A549 (cell line): ENCODE data around the gene COPS3. TPM values are rescaled to one million over a fixed set of nuclear protein-coding genes. Genes with fewer than 3 reads are reported as not detected.

ENCODE experiments used
- ATAC-seq, 2 experiments: fragments of 200-7000 bp in 1 of 2; fragments of >200 bp in 1 of 2; cut with Nextera tagmentation in 1 of 2; cut with Tn5 transposase in 1 of 2; 3 replicates each; pipeline versions ENCODE4 v1.8.0 to v1.9.1; 2018 to 2020; ENCODE audit warnings: mild to moderate bottlenecking in 1 of 2, moderate library complexity in 1 of 2
- CTCF ChIA-PET: fragments of 300-600 bp; sonication (Branson Sonifier 250); formaldehyde crosslinking; extraction: SDS; loops from one replicate; lab custom pipeline; 2021; ENCODE audit warnings: antibody characterized with exemption, inconsistent platforms; lab: Yijun Ruan, JAX
- POLR2A ChIA-PET: fragments of 350-600 bp; formaldehyde crosslinking; extraction: SDS; loops from one replicate; lab custom pipeline; 2021; ENCODE audit warnings: antibody characterized with exemption, inconsistent platforms; lab: Yijun Ruan, JAX
- DNase-seq, 2 experiments: peaks; one replicate each; pipeline versions ENCODE4 v3.0.0 to v3.0.0-alpha.2; 2011 to 2016; ENCODE audit warnings: low read depth in 1 of 2, low spot score in 1 of 2
- FAIRE-seq: peaks from 2 replicates; lab custom pipeline; 2011; peaks lifted over from hg19 to GRCh38; lab: Jason Lieb, UNC
- H3K27ac ChIP-seq, 2 experiments: fragments of >200 bp; sonication (Bioruptor Twin); formaldehyde crosslinking; 3 replicates each; pipeline ENCODE4 v1.5.1; 2016 to 2017
- H3K4me1 ChIP-seq: fragments of >200 bp; sonication (Bioruptor Twin); formaldehyde crosslinking; 3 replicates; pipeline ENCODE4 v1.6.1; 2016
- H3K4me2 ChIP-seq: fragments of >200 bp; sonication (Bioruptor Twin); formaldehyde crosslinking; 3 replicates; pipeline ENCODE4 v1.6.1; 2016
- H3K4me3 ChIP-seq: fragments of >200 bp; sonication (Bioruptor Twin); formaldehyde crosslinking; 3 replicates; pipeline ENCODE4 v1.5.1; 2016
- H3K9me3 ChIP-seq: fragments of >200 bp; sonication (Bioruptor Twin); formaldehyde crosslinking; 3 replicates; pipeline ENCODE4 v1.6.1; 2016
- ELK1 ChIP-seq: fragments of 150-350 bp; IDR thresholded peaks from 2 replicates; pipeline ENCODE4 v1.6.1; 2014; ENCODE audit warnings: low read depth, mild to moderate bottlenecking, low read length
- FOSL2 ChIP-seq, 2 experiments: fragments of 450-650 bp in 1 of 2; fragments of >200 bp in 1 of 2; sonication (Bioruptor Twin) in 1 of 2; formaldehyde crosslinking; IDR thresholded peaks; 2 replicates each; pipeline versions ENCODE4 v1.5.0 to v1.6.1; 2016 to 2020; ENCODE audit warnings: mild to moderate bottlenecking in 1 of 2, moderate library complexity in 1 of 2
- HMGXB4 ChIP-seq: fragments of 250-450 bp; sonication (Bioruptor Pico); IDR thresholded peaks from 2 replicates; pipeline ENCODE4 v1.5.0; 2021; ENCODE audit warnings: mild to moderate bottlenecking, moderate library complexity, borderline replicate concordance
- JUN ChIP-seq, 2 experiments: fragments of >200 bp; sonication (Bioruptor Twin); formaldehyde crosslinking; IDR thresholded peaks; 2 replicates in 1 of 2; 3 replicates in 1 of 2; pipeline ENCODE4 v1.6.1; 2016 to 2017
- KDM5A ChIP-seq: fragments of 200-600 bp; sonication (generic); IDR thresholded peaks from 2 replicates; pipeline ENCODE4 v1.6.1; 2016; ENCODE audit warnings: antibody characterized with exemption, mild to moderate bottlenecking
- MAFK ChIP-seq: fragments of 450-650 bp; IDR thresholded peaks from 2 replicates; pipeline ENCODE4 v1.6.1; 2014; ENCODE audit not compliant: partially characterized antibody
- POLR2AphosphoS2 ChIP-seq: conservative IDR thresholded peaks from 2 replicates; pipeline ENCODE4 v1.6.1; 2012; ENCODE audit warnings: low read length, improper control_type of control experiment, inconsistent platforms
- RCOR1 ChIP-seq: fragments of 150-350 bp; IDR thresholded peaks from 2 replicates; pipeline ENCODE4 v1.6.1; 2014; ENCODE audit warnings: antibody characterized with exemption, low read length, low read depth
- TP53 ChIP-seq: fragments of 250-450 bp; sonication (Bioruptor Pico); IDR thresholded peaks from 2 replicates; pipeline ENCODE4 v1.5.0; 2021; ENCODE audit warnings: mild to moderate bottlenecking, moderate library complexity
- ZFP36 ChIP-seq: fragments of 450-650 bp; IDR thresholded peaks from 2 replicates; pipeline ENCODE4 v1.6.1; 2014; ENCODE audit warnings: borderline replicate concordance; ENCODE audit not compliant: partially characterized antibody
- ZNF302 ChIP-seq: fragments of 250-450 bp; sonication (Bioruptor Pico); IDR thresholded peaks from 2 replicates; pipeline ENCODE4 v1.9.0; 2021; ENCODE audit warnings: inconsistent platforms, mild to moderate bottlenecking, moderate library complexity
- WGBS: methylation state at CpG from one replicate; pipeline ENCODE4 v1.1.6; 2017; ENCODE audit errors: missing lambda C conversion rate; 5-methylcytosine and 5-hydroxymethylcytosine counted together
- polyA plus RNA-seq, 4 experiments: library from polyadenylated mRNA; depleted of rRNA in 3 of 4; stranded (reverse); fragments of >200 nt; fragmentation: RNase III in 1 of 4; extraction: RNeasy Plus Mini Kit Qiagen cat#74134 plus additional on column Dnase treatment in 1 of 4; gene quantifications; 2 replicates in 3 of 4; 3 replicates in 1 of 4; pipeline ENCODE4 v1.2.3, GENCODE V29; 2011 to 2017
- TF ChIP-seq, protein P1 (sequence below): fragments of >200 bp; sonication (Bioruptor Twin); formaldehyde crosslinking; IDR thresholded peaks from 2 replicates; pipeline ENCODE4 v1.6.1; 2016

Gene COPS3
- polyA plus RNA-seq, 2 of the 4 experiments (the other 2 are of a cell fraction) = 149 to 204 TPM

GRCh38 chr17:17204635-17205231, 76.3 kb downstream of the COPS3 start (continued):
- TF ChIP-seq FOSL2 (IDR thresholded peaks at IDR 0.05) (no peak), FOSL2 (CRISPR knock-in tag; IDR thresholded peaks at IDR 0.05) (no peak)

DNA sequence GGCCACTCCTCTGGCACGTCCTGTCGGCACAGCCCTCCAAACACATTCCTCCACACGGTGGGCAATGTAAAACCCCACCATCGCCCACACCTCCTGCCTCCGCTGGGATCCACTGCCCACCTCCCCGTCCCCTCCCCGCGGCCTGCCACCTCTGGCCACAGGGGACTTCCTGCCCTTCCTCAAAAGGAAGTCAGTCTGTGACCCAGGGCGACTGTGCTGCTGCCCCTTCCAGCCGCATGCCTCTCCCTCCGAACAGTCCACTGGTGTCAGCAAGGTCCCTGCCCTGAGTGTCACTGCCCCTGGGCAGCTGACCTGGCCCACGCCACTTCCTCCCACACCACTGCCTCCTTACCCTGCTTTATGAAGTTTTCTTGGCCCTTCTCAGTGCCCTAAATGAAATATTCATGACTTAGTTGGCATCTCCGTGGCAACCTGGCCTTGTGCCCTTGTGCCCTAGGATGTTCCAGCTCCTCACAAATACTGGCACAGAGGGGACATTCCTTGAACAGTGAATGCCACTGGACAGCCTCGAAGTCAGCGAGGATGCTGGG, 76.9 kb downstream of the COPS3 start:
- peak overlapping the region; percentile 78; the same call in 1 of the 3 replicates for H3K4me3 ChIP-seq
- CTCF ChIA-PET = interaction anchor here (1.4 kb wide), 1 partner anchor 62 kb away, joined by 4 read pairs; no protein-coding TSS in a partner anchor

DNA sequence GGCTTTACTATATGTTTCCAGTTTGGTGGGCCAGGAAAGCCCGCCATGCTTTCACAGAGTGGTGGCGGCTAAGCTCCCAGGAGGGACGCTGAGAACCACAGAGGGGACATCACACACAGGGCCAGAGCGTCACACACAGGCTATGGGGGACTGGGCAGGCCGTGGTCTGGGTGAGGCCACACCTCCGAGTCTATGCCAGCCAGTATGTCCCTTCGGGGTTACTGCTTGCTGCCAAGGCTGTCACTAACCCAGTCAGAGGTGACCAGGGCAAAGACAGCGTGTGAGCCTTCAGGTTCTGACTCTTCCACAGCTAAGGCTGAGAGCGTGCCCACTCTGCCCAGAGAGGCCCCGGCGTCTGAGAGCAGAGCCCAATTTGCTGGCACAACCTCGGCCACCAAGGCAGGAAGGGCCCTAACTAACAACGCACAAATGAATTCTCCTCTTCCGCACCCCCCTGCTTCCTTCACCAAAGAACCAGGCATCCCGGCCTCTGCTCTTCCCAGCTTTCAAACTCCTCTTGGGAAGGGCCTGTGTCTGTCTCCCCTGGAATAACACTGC, 77.8 kb downstream of the COPS3 start:
- FAIRE-seq (no peak), DNase-seq (no peak), ATAC-seq (no peak)
- H3K4me3 ChIP-seq = no peak overlapping the region
- H3K4me1 ChIP-seq = peaks cover 19% of the 10 kb centered on the region
- H3K4me2 ChIP-seq = no peak overlapping the region
- H3K9me3 ChIP-seq = no peaks in the 10 kb centered on the region
- H3K27ac ChIP-seq = no peak overlapping the region
- POLR2A ChIA-PET = no interaction called here
- CTCF ChIA-PET = interaction anchor here (2.4 kb wide), 1 partner anchor 61 kb away, joined by 7 read pairs; no protein-coding TSS in a partner anchor
- TF ChIP-seq KDM5A = no peak
- TF ChIP-seq POLR2AphosphoS2 = 0 out of 2 replicates have a peak, but pooled peaks have one; percentile 58
- WGBS = 92% methylated on average over 15 of the region's 15 CpGs

More for the DNA sequence above, 76.9 kb downstream of the COPS3 start:
- peak overlapping the region; percentile 99 for H3K4me2 ChIP-seq
- peak overlapping the region in 1 of 2 experiments; percentile 89; a peak in 3 of 6 replicates for H3K27ac ChIP-seq
- POLR2A ChIA-PET = no interaction called here
- 92% methylated on average over 15 of the region's 15 CpGs for WGBS
- DNase-seq (no peak), FAIRE-seq (no peak), ATAC-seq (no peak)
- peaks cover 19% of the 10 kb centered on the region for H3K4me1 ChIP-seq
- no peak for TF ChIP-seq ELK1
- TF ChIP-seq HMGXB4 (CRISPR knock-in tag) = no peak
- TF ChIP-seq, protein P1, sequence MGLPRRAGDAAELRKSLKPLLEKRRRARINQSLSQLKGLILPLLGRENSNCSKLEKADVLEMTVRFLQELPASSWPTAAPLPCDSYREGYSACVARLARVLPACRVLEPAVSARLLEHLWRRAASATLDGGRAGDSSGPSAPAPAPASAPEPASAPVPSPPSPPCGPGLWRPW = no peak
- no peak for TF ChIP-seq JUN (IDR thresholded peaks at IDR 0.05)
- no peaks in the 10 kb centered on the region for H3K9me3 ChIP-seq

GRCh38 chr17:17201907-17202306, 79.1 kb downstream of the COPS3 start:
- ATAC-seq (no peak), FAIRE-seq (no peak), DNase-seq (no peak)
- whole genome bisulfite sequencing = 95% methylated on average over 8 of the region's 8 CpGs
- ChIA-PET POLR2A (no interaction called here), CTCF (interaction anchor here (0.7 to 2.4 kb wide), 4 partner anchors 12 to 1197 kb away, joined by 3 to 7 read pairs (median 4); no protein-coding TSS in a partner anchor)
- no peak overlapping the region for H3K27ac ChIP-seq
- no peaks in the 10 kb centered on the region for H3K9me3 ChIP-seq
- no peak overlapping the region for H3K4me3 ChIP-seq
- no peak overlapping the region for H3K4me2 ChIP-seq
- H3K4me1 ChIP-seq = peaks cover 19% of the 10 kb centered on the region
- TF ChIP-seq TP53 (CRISPR knock-in tag) = no peak
- TF ChIP-seq ZNF302 (CRISPR knock-in tag) = no peak

DNA sequence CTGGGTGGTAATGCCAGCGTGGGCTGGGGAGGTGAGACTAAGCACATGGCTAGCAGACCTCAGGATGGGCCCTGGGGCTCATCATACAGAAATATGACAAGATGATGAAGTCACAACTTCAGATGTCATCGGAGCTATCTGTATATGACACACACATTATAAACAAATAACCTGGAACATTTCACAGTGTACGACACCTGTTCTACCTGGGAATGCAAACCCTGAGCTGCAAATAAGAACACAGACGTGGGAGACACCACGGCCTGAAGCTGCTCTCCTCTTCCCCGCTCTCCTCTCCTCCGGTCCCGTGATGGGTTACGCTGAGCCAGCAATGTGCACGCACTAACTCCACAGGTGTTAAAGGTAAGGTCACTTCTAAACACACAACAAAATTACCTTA, 79.8 kb downstream of the COPS3 start:
- CTCF ChIA-PET = interaction anchor here (1.7 to 3.0 kb wide), 4 partner anchors 11 to 204 kb away, joined by 4 to 9 read pairs (median 6); no protein-coding TSS in a partner anchor
- Histone ChIP-seq H3K27ac (no peak overlapping the region), H3K4me3 (no peak overlapping the region), H3K9me3 (no peaks in the 10 kb centered on the region)
- no peak for DNase-seq
- no peak for ATAC-seq
- no peak for FAIRE-seq
- TF ChIP-seq ZFP36 (no peak), MAFK (peak; percentile 51), RCOR1 (no peak)
- TF ChIP-seq, all 56 proteins: peak for 1
- peaks cover 14% of the 10 kb centered on the region for H3K4me1 ChIP-seq
- 88% methylated on average over 10 of the region's 10 CpGs for WGBS
- POLR2A ChIA-PET = no interaction called here
- H3K4me2 ChIP-seq = no peak overlapping the region
